Osteocyte (in vitro differentiated cells): ENCODE measurements around the gene UVSSA. TPM values are rescaled to one million over a fixed set of nuclear protein-coding genes. Genes with fewer than 3 reads are reported as not detected.
"Not testable (repeated sequence)": the region's sequence is repeated elsewhere in the genome, so short reads cannot be mapped to it uniquely, and the experiment has no call there.

Source experiments
- DNase-seq: peaks from one replicate; pipeline ENCODE4 v3.0.0; 2021; ENCODE audit warnings: mixed read lengths; ENCODE audit not compliant: unreplicated experiment; ENCODE audit errors: extremely low spot score
- H3K27ac Mint-ChIP-seq: one replicate; pipeline ENCODE4 v1.8.0; 2021; ENCODE audit warnings: mild to moderate bottlenecking, mixed read lengths; ENCODE audit not compliant: unreplicated experiment
- H3K27me3 Mint-ChIP-seq: one replicate; pipeline ENCODE4 v1.8.0; 2021; ENCODE audit warnings: mixed read lengths; ENCODE audit not compliant: unreplicated experiment
- H3K36me3 Mint-ChIP-seq: one replicate; pipeline ENCODE4 v1.8.0; 2021; ENCODE audit warnings: mixed read lengths; ENCODE audit not compliant: unreplicated experiment
- H3K4me1 Mint-ChIP-seq: one replicate; pipeline ENCODE4 v1.8.0; 2021; ENCODE audit warnings: mixed read lengths; ENCODE audit not compliant: unreplicated experiment
- H3K4me3 Mint-ChIP-seq: one replicate; pipeline ENCODE4 v1.8.0; 2021; ENCODE audit warnings: mild to moderate bottlenecking, moderate library complexity, mixed read lengths; ENCODE audit not compliant: unreplicated experiment
- H3K9me3 Mint-ChIP-seq: one replicate; pipeline ENCODE4 v1.8.0; 2021; ENCODE audit warnings: mixed read lengths; ENCODE audit not compliant: unreplicated experiment
- total RNA-seq: library from RNA; stranded (reverse); gene quantifications from 2 replicates; pipeline ENCODE4 v1.2.1, GENCODE V29; 2021
- TF ChIP-seq, protein P1 (sequence below): fragments of 200-600 bp; sonication (generic); IDR thresholded peaks from 2 replicates; pipeline ENCODE4 v1.5.0; 2021; ENCODE audit warnings: antibody characterized with exemption, mild to moderate bottlenecking, moderate library complexity

Gene UVSSA
- total RNA-seq, 1 donor from 2014 or later, result 26.7 TPM

DNA sequence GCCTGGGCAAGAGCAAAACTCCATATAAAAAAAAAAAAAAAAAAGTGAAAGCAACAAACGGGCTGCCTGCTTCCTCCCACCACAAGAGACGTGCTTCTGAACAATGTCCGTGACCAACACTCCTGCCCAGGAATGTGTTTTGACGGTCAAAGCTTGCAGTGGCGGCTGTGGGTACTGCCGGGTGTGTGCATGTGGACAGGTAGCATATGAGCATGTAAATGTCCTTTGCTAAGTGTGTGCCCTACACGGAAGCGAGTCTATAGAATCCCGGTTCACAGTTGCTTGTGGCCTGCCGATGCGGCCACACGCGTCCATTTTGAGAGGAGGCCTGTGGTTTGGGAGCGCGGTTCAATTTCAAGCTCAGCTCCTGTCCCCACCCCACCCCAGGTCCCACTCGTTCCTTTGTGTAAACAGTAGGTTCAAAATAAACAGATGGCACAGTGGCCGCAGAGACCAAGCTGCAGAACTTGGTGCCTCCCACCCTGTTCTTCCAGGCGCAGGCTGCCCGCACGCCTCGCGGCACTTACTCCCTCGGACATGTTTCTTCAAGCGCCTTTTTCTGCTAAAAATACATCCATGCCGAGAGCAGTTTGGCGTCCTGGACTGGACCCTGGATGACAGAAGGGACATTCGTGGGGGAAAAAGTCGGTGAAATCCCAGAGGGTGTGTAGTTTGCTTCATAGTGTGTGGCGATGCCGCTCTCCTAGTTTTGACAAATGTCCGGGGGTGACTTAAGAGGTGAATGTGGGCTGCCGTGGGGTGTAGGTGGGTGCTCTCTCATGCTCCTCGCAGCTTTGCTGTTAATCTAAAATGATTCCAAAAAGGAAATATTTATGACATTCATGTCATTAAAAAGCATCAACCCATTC lies 70.7 kb downstream of the UVSSA start:
- TF ChIP-seq, protein P1, sequence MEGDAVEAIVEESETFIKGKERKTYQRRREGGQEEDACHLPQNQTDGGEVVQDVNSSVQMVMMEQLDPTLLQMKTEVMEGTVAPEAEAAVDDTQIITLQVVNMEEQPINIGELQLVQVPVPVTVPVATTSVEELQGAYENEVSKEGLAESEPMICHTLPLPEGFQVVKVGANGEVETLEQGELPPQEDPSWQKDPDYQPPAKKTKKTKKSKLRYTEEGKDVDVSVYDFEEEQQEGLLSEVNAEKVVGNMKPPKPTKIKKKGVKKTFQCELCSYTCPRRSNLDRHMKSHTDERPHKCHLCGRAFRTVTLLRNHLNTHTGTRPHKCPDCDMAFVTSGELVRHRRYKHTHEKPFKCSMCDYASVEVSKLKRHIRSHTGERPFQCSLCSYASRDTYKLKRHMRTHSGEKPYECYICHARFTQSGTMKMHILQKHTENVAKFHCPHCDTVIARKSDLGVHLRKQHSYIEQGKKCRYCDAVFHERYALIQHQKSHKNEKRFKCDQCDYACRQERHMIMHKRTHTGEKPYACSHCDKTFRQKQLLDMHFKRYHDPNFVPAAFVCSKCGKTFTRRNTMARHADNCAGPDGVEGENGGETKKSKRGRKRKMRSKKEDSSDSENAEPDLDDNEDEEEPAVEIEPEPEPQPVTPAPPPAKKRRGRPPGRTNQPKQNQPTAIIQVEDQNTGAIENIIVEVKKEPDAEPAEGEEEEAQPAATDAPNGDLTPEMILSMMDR, result no peak
- H3K27ac Mint-ChIP-seq, result no peak overlapping the region
- peak; percentile 57 for DNase-seq
- no peaks in the 10 kb centered on the region for H3K9me3 Mint-ChIP-seq
- H3K36me3 Mint-ChIP-seq, result no peaks in the 10 kb centered on the region
- H3K4me3 Mint-ChIP-seq, result no peak overlapping the region
- peaks cover 15% of the 10 kb centered on the region for H3K27me3 Mint-ChIP-seq
- H3K4me1 Mint-ChIP-seq, result no peaks in the 10 kb centered on the region

DNA sequence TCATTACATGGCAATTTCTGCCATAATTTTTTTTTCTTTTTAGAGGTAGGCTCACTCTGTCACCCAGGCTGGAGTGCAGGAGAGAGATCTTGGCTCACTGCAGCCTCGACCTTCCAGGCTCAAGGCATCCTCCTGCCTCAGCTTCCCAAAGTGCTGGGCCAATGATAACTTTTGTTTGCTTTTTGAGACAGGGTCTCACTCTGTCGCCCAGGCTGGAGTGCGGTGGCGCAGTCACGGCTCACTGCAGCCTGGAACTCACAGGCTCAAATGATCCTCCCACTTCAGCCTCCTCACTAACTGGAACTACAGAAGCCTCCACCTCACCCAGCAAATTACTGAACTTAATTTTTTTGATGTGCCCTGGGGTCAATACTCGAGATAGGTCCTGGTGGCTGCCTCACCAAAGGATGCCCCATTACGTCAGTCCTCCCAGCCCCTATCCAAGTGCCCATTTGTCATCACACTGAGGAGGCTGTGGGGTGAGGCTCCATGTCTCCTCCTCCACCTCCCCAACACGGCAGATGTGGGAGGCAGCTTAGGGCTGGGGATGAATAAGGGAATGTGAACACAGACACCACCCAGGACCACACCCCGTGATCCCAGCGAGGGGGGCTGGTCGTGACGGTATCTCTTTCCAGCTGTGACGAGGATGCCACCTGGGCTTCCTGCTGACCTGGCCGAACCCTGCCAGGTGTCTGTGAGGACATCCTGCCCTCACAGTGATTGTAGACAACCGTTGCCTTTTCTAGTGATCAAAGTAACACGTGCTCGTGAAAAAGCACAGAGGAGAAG lies 71.7 kb downstream of the UVSSA start:
- H3K4me3 Mint-ChIP-seq, result no peak overlapping the region
- peak; percentile 82 for DNase-seq
- no peaks in the 10 kb centered on the region for H3K9me3 Mint-ChIP-seq
- no peak overlapping the region for H3K27ac Mint-ChIP-seq
- TF ChIP-seq, protein P1, result no peak
- no peaks in the 10 kb centered on the region for H3K36me3 Mint-ChIP-seq
- H3K27me3 Mint-ChIP-seq, result peaks cover 20% of the 10 kb centered on the region
- H3K4me1 Mint-ChIP-seq, result no peaks in the 10 kb centered on the region

DNA sequence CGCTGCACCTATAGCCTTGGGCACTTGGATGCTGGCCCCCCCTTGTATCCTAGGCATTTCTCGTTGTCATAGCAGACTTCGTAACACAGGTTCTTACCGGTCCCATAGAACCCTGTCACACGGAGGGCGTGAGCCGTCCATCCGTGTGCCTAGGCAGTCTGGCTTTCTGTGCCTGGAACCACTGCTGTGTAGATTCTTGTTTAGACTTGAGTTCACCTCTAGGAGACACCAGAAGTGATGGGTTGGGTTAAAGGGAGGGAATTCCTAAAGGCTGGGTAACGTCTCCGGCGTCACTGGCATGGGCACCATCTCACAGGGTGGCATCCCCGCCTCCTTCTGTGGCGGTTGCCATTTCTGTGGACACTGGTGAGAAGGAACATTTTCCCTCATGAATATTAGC lies 72.7 kb downstream of the UVSSA start:
- peak; percentile 57 for DNase-seq
- no peak overlapping the region for H3K4me3 Mint-ChIP-seq
- H3K4me1 Mint-ChIP-seq, result no peaks in the 10 kb centered on the region
- no peaks in the 10 kb centered on the region for H3K36me3 Mint-ChIP-seq
- no peak overlapping the region for H3K27ac Mint-ChIP-seq
- H3K9me3 Mint-ChIP-seq, result no peaks in the 10 kb centered on the region
- peaks cover 25% of the 10 kb centered on the region for H3K27me3 Mint-ChIP-seq
- TF ChIP-seq, protein P1, result no peak

DNA sequence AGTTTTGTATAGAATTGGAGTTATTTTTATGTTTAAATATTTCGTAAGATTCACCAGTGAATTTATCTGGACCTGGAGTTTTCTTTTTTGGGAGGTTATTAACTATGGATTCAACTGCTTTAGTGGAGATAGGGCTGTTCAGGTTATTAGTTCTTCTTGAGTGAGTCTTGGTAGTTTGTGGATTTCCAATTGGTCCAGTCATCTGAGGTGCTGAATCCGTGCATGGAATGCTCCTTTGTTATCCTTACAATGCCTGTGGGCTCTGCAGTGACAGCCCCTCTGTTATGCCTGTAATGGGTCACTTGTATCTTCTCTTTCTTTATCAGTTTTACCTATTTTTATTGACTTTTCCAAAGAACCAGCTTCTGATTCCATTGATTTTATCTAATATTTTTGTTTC lies 74.6 kb downstream of the UVSSA start:
- H3K27ac Mint-ChIP-seq, result no peak overlapping the region
- H3K36me3 Mint-ChIP-seq, result no peaks in the 10 kb centered on the region
- no peak for DNase-seq
- H3K4me3 Mint-ChIP-seq, result no peak overlapping the region
- TF ChIP-seq, protein P1, result no peak
- no peaks in the 10 kb centered on the region for H3K4me1 Mint-ChIP-seq
- no peaks in the 10 kb centered on the region for H3K9me3 Mint-ChIP-seq
- H3K27me3 Mint-ChIP-seq, result peaks cover 33% of the 10 kb centered on the region

DNA sequence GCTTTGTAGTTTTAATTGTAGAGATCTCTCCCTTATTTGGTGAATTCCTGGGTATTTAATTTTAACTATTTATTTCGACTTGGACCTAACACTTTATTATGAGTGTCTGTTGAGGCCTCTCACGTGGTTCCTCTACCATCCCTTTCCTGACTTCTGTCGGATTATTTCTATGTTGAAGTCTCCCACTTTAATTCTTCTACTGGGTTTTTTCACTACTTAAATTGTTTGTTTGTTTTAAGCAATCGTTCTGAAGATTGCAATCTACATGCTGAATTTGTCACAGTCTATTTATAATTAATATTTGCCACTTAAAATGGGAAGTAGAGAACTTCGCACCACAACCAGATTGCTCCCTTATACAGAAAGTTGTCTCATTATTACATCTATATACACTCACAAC lies 80.0 kb downstream of the UVSSA start:
- H3K9me3 Mint-ChIP-seq, result no peaks in the 10 kb centered on the region
- H3K27ac Mint-ChIP-seq, result no peak overlapping the region
- H3K36me3 Mint-ChIP-seq, result no peaks in the 10 kb centered on the region
- H3K4me1 Mint-ChIP-seq, result no peaks in the 10 kb centered on the region
- TF ChIP-seq, protein P1, result no peak
- peaks cover 30% of the 10 kb centered on the region for H3K27me3 Mint-ChIP-seq
- DNase-seq, result no peak
- H3K4me3 Mint-ChIP-seq, result no peak overlapping the region

DNA sequence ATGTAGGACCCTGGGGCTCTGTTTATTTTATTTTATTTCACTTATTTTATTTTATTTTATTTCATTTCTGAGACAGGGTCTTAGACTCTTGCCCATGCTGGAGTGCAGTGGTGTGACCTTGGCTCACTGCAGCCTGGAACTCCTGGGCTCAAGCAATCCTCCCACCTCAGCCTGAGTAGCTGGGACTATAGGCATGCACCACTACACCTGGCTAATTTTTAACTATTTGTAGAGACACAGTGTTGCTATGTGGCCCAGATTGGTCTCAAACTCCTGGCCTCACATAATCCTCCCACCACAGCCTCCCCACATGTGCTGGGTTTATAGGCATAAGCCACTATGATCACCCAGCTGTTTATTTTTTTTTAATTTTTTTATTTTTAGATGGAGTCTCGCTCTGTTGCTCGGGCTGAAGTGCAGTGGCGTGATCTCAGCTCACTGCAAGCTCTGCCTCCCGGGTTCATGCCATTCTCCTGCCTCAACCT lies 96.7 kb downstream of the UVSSA start:
- not testable (repeated sequence) for H3K27ac Mint-ChIP-seq, H3K36me3 Mint-ChIP-seq, H3K4me3 Mint-ChIP-seq, H3K27me3 Mint-ChIP-seq, H3K9me3 Mint-ChIP-seq, H3K4me1 Mint-ChIP-seq
- peak; percentile 13 for DNase-seq
